Upper lobe of left lung (tissue), 6 donors: ENCODE measurements around the gene HIBCH. TPM values are rescaled to one million over a fixed set of nuclear protein-coding genes. Genes with fewer than 3 reads are reported as not detected.

Experiments used
- ATAC-seq, 2 donors: fragments of 200-7000 bp; cut with Tn5 transposase; one replicate each; pipeline ENCODE4 v1.9.1; 2022; ENCODE audit warnings: mild to moderate bottlenecking in 2 of 2, moderate library complexity in 2 of 2; ENCODE audit not compliant: low FRiP score in 2 of 2
- DNase-seq, 2 donors: peaks; one replicate each; pipeline ENCODE4 v3.0.0-alpha.2; 2019 to 2020
- H3K27ac ChIP-seq, 4 donors: fragments of 200-600 bp; sonication (generic); one replicate each; pipeline ENCODE4 v1.5.1; 2016 to 2019
- H3K27me3 ChIP-seq, 4 donors: fragments of 200-600 bp; sonication (generic); one replicate each; pipeline ENCODE4 v1.5.1; 2017 to 2019
- H3K36me3 ChIP-seq, 4 donors: fragments of 200-600 bp; sonication (generic); one replicate each; pipeline ENCODE4 v1.5.1; 2016 to 2019
- H3K4me1 ChIP-seq, 4 donors: fragments of 200-600 bp; sonication (generic); one replicate each; pipeline ENCODE4 v1.5.1; 2018 to 2019
- H3K4me3 ChIP-seq, 4 donors: fragments of 200-600 bp; sonication (generic); one replicate each; pipeline ENCODE4 v1.5.1; 2017 to 2019; ENCODE audit warnings: mild to moderate bottlenecking in 2 of 4, moderate library complexity in 1 of 4
- H3K9me3 ChIP-seq, 4 donors: fragments of 200-600 bp; sonication (generic); one replicate each; pipeline ENCODE4 v1.5.1; 2018 to 2019
- CTCF ChIP-seq, 6 experiments: fragments of 450-650 bp in 4 of 6; fragments of 200-600 bp in 2 of 6; sonication (generic) in 2 of 6; IDR thresholded peaks; one replicate each; pipeline ENCODE4 v1.5.1; 2016 to 2019; ENCODE audit warnings: antibody characterized with exemption in 6 of 6
- EP300 ChIP-seq, 4 donors: sonication (generic); formaldehyde crosslinking; IDR thresholded peaks; one replicate each; pipeline ENCODE4 v1.5.1; 2017; ENCODE audit warnings: antibody characterized with exemption in 4 of 4, control low read depth in 2 of 4
- POLR2A ChIP-seq, 4 donors: fragments of 450-650 bp; IDR thresholded peaks; one replicate each; pipeline ENCODE4 v1.5.1; 2016 to 2017; ENCODE audit warnings: antibody characterized with exemption in 4 of 4, mild to moderate bottlenecking in 2 of 4
- POLR2AphosphoS5 ChIP-seq, 2 donors: sonication (generic); formaldehyde crosslinking; IDR thresholded peaks; one replicate each; pipeline ENCODE4 v1.5.1; 2017; ENCODE audit warnings: antibody characterized with exemption in 2 of 2
- WGBS, 2 donors: methylation state at CpG; one replicate each; pipeline ENCODE4 v1.1.5; 2017 to 2018; 5-methylcytosine and 5-hydroxymethylcytosine counted together
- total RNA-seq, 6 donors: library from RNA; depleted of rRNA in 4 of 6; stranded (reverse); fragments of >200 nt in 4 of 6; gene quantifications; one replicate each; pipeline versions ENCODE4 v1.1.0 to v1.2.1, GENCODE V29; 2016 to 2021
- donor health status: DM: no; HTN: no; CAD: no; lungs with moderate emphysema.
- donor health status: DM: no; HTN: yes; CAD: no; lungs with severe emphysema.

Gene HIBCH
- total RNA-seq, 6 donors from 2014 or later: 10.1 to 24.2 (median 14.7) TPM

- H3K27ac ChIP-seq: no peak overlapping the region
- H3K9me3 ChIP-seq: no peaks in the 10 kb centered on the region
- H3K27me3 ChIP-seq: no peaks in the 10 kb centered on the region
- ATAC-seq (no peak), DNase-seq (no peak)
- no peak overlapping the region for H3K4me3 ChIP-seq
- peaks cover 36 to 58% (median 47%) of the 10 kb centered on the region in 4 donors for H3K4me1 ChIP-seq
- TF ChIP-seq POLR2AphosphoS5 (IDR thresholded peaks at IDR 0.05) (no peak), EP300 (IDR thresholded peaks at IDR 0.05) (no peak), POLR2A (IDR thresholded peaks at IDR 0.05) (no peak), CTCF (IDR thresholded peaks at IDR 0.05) (no peak)
- 64 to 68% methylated on average over 2 of the region's 2 CpGs for WGBS, 2 donors
- H3K36me3 ChIP-seq: peaks cover 0 to 6% (median 0%) of the 10 kb centered on the region in 4 donors
Observed at GRCh38 chr2:190357600-190357999, 38.0 kb upstream of the HIBCH start.

GRCh38 chr2:190355968-190356644 lies 36.5 kb upstream of the HIBCH start:
- H3K36me3 ChIP-seq: no peaks in the 10 kb centered on the region
- H3K4me1 ChIP-seq: peaks cover 43 to 61% (median 52%) of the 10 kb centered on the region in 4 donors
- WGBS, 2 donors: 63 to 71% methylated on average over 6 of the region's 6 CpGs
- TF ChIP-seq POLR2A (IDR thresholded peaks at IDR 0.05) (no peak), POLR2AphosphoS5 (IDR thresholded peaks at IDR 0.05) (no peak), EP300 (IDR thresholded peaks at IDR 0.05) (no peak), CTCF (IDR thresholded peaks at IDR 0.05) (no peak)
- no peaks in the 10 kb centered on the region for H3K27me3 ChIP-seq
- no peak for DNase-seq
- peak overlapping the region in 2 of 4 donors; percentile 17 to 42 for H3K27ac ChIP-seq
- H3K9me3 ChIP-seq: no peaks in the 10 kb centered on the region
- no peak overlapping the region for H3K4me3 ChIP-seq
- no peak for ATAC-seq

GRCh38 chr2:190354003-190354690 lies 34.5 kb upstream of the HIBCH start:
- Histone ChIP-seq H3K4me3 (no peak overlapping the region), H3K27me3 (no peaks in the 10 kb centered on the region), H3K4me1 (peaks cover 31 to 47% (median 43%) of the 10 kb centered on the region in 4 donors), H3K9me3 (no peaks in the 10 kb centered on the region), H3K27ac (peak overlapping the region; percentile 32 to 79 (median 49)), H3K36me3 (no peaks in the 10 kb centered on the region)
- TF ChIP-seq EP300 (IDR thresholded peaks at IDR 0.05): no peak
- TF ChIP-seq POLR2AphosphoS5 (IDR thresholded peaks at IDR 0.05): no peak
- no peak for TF ChIP-seq CTCF (IDR thresholded peaks at IDR 0.05)
- TF ChIP-seq POLR2A (IDR thresholded peaks at IDR 0.05): no peak
- WGBS, 2 donors: 74 to 75% methylated on average over 12 of the region's 12 CpGs
- peak in 1 of 2 donors; percentile 67 for ATAC-seq
- DNase-seq: no peak

GRCh38 chr2:190353537-190353899 lies 33.9 kb upstream of the HIBCH start:
- no peak for ATAC-seq
- Histone ChIP-seq H3K27ac (peak overlapping the region; percentile 47 to 79 (median 50)), H3K36me3 (no peaks in the 10 kb centered on the region), H3K27me3 (no peaks in the 10 kb centered on the region), H3K9me3 (no peaks in the 10 kb centered on the region), H3K4me3 (no peak overlapping the region), H3K4me1 (peaks cover 25 to 40% (median 37%) of the 10 kb centered on the region in 4 donors)
- DNase-seq: no peak
- TF ChIP-seq CTCF (IDR thresholded peaks at IDR 0.05) (no peak), POLR2AphosphoS5 (IDR thresholded peaks at IDR 0.05) (no peak), EP300 (IDR thresholded peaks at IDR 0.05) (no peak), POLR2A (IDR thresholded peaks at IDR 0.05) (no peak)
